ENCODE measurements around the gene STOM. TPM values are rescaled to one million over a fixed set of nuclear protein-coding genes. Genes with fewer than 3 reads are reported as not detected.

The STOM gene
- total RNA-seq, 1 donor from 2014 or later, result 53.2 TPM

- no peak for DNase-seq (ENCODE audit: extremely low spot score, unreplicated experiment)
- Mint-ChIP-seq H3K27me3 (ENCODE audit: unreplicated experiment) (no peaks in the 10 kb centered on the region), H3K27ac (ENCODE audit: unreplicated experiment) (no peak overlapping the region), H3K4me3 (ENCODE audit: unreplicated experiment) (no peak overlapping the region), H3K36me3 (ENCODE audit: unreplicated experiment) (peaks cover 1% of the 10 kb centered on the region), H3K9me3 (ENCODE audit: unreplicated experiment) (peaks cover 12% of the 10 kb centered on the region), H3K4me1 (ENCODE audit: unreplicated experiment) (peaks cover 7% of the 10 kb centered on the region)
- no peak for TF ChIP-seq CTCF (IDR thresholded peaks at IDR 0.05)
Measured at GRCh38 chr9:121393318-121393717, 23.3 kb upstream of the STOM start.

GRCh38 chr9:121390372-121390771 is 20.3 kb upstream of the STOM start:
- Mint-ChIP-seq H3K27me3 (ENCODE audit: unreplicated experiment) (no peaks in the 10 kb centered on the region), H3K9me3 (ENCODE audit: unreplicated experiment) (no peaks in the 10 kb centered on the region), H3K36me3 (ENCODE audit: unreplicated experiment) (no peaks in the 10 kb centered on the region), H3K27ac (ENCODE audit: unreplicated experiment) (no peak overlapping the region), H3K4me3 (ENCODE audit: unreplicated experiment) (no peak overlapping the region), H3K4me1 (ENCODE audit: unreplicated experiment) (peaks cover 6% of the 10 kb centered on the region)
- DNase-seq (ENCODE audit: extremely low spot score, unreplicated experiment), result no peak
- no peak for TF ChIP-seq CTCF (IDR thresholded peaks at IDR 0.05)

- no peak for DNase-seq (ENCODE audit: extremely low spot score, unreplicated experiment)
- no peak for TF ChIP-seq CTCF (IDR thresholded peaks at IDR 0.05)
- Mint-ChIP-seq H3K4me3 (ENCODE audit: unreplicated experiment) (no peak overlapping the region), H3K36me3 (ENCODE audit: unreplicated experiment) (no peaks in the 10 kb centered on the region), H3K9me3 (ENCODE audit: unreplicated experiment) (no peaks in the 10 kb centered on the region), H3K4me1 (ENCODE audit: unreplicated experiment) (peaks cover 6% of the 10 kb centered on the region), H3K27ac (ENCODE audit: unreplicated experiment) (no peak overlapping the region), H3K27me3 (ENCODE audit: unreplicated experiment) (no peaks in the 10 kb centered on the region)
Measured at GRCh38 chr9:121388140-121388905, 18.3 kb upstream of the STOM start.

- Mint-ChIP-seq H3K27ac (ENCODE audit: unreplicated experiment) (no peak overlapping the region), H3K27me3 (ENCODE audit: unreplicated experiment) (no peaks in the 10 kb centered on the region), H3K9me3 (ENCODE audit: unreplicated experiment) (no peaks in the 10 kb centered on the region), H3K36me3 (ENCODE audit: unreplicated experiment) (no peaks in the 10 kb centered on the region), H3K4me1 (ENCODE audit: unreplicated experiment) (peaks cover 6% of the 10 kb centered on the region), H3K4me3 (ENCODE audit: unreplicated experiment) (no peak overlapping the region)
- DNase-seq (ENCODE audit: extremely low spot score, unreplicated experiment), result no peak
- no peak for TF ChIP-seq CTCF (IDR thresholded peaks at IDR 0.05)
Measured at GRCh38 chr9:121386442-121387175, 16.6 kb upstream of the STOM start.

GRCh38 chr9:121383715-121384114 is 13.7 kb upstream of the STOM start:
- Mint-ChIP-seq H3K27ac (ENCODE audit: unreplicated experiment) (no peak overlapping the region), H3K27me3 (ENCODE audit: unreplicated experiment) (no peaks in the 10 kb centered on the region), H3K9me3 (ENCODE audit: unreplicated experiment) (no peaks in the 10 kb centered on the region), H3K4me3 (ENCODE audit: unreplicated experiment) (no peak overlapping the region), H3K4me1 (ENCODE audit: unreplicated experiment) (peaks cover 9% of the 10 kb centered on the region), H3K36me3 (ENCODE audit: unreplicated experiment) (no peaks in the 10 kb centered on the region)
- DNase-seq (ENCODE audit: extremely low spot score, unreplicated experiment), result no peak
- no peak for TF ChIP-seq CTCF (IDR thresholded peaks at IDR 0.05)
